Ectodermal cell (in vitro differentiated cells): ENCODE measurements around the gene HCK.
A peak's percentile ranks its signal among the peaks of the same experiment; 100 is the strongest.

Experiments
- H3K27ac ChIP-seq: 2 replicates; pipeline ENCODE4 v1.7.0; 2013; ENCODE audit warnings: mild to moderate bottlenecking, low read depth, low read length; ENCODE audit not compliant: insufficient read depth, poor library complexity, severe bottlenecking
- H3K27me3 ChIP-seq: 2 replicates; pipeline ENCODE4 v1.7.0; 2013; ENCODE audit warnings: mild to moderate bottlenecking, low read length; ENCODE audit not compliant: insufficient read depth, control insufficient read depth, poor library complexity, severe bottlenecking
- H3K36me3 ChIP-seq: one replicate; pipeline ENCODE4 v1.7.0; 2013; ENCODE audit warnings: low read length; ENCODE audit not compliant: control insufficient read depth, insufficient read depth
- H3K4me1 ChIP-seq: one replicate; pipeline ENCODE4 v1.7.0; 2013; ENCODE audit warnings: low read length; ENCODE audit not compliant: control insufficient read depth, insufficient read depth
- H3K4me3 ChIP-seq: 2 replicates; pipeline ENCODE4 v1.7.0; 2013; ENCODE audit warnings: low read depth, low read length, control low read depth; ENCODE audit not compliant: insufficient read depth
- H3K9me3 ChIP-seq: 2 replicates; pipeline ENCODE4 v1.7.0; 2013; ENCODE audit warnings: mild to moderate bottlenecking, low read length, moderate library complexity; ENCODE audit not compliant: control insufficient read depth
- WGBS, 2 experiments: methylation state at CpG; one replicate each; pipeline ENCODE4 v1.1.7; 2013; ENCODE audit warnings: missing lambda C conversion rate in 2 of 2; 5-methylcytosine and 5-hydroxymethylcytosine counted together

HCK gene

DNA sequence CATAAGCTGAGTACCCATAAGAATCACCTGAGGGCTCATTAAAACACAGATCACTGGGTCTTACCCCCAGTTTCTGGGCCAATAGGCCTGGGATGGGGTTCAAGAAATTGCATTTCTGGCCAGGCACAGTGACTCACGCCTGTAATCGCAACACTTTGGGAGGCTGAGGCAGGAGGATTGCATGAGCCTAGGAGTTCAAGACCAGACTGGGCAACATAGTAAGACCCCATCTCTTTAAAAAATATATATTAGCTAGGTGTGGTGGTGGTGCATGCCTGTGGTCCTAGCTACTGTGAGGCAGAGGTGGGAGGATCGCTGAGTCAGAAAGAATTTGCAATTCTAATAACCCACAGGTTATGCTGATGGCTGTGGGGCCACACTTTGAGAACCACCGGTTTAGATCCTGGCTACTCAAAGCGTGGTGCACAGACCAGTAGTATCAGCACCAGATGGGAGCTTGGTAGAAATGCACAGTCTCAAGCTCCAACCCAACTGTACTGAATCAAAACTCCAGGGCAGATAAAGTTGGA is 39.8 kb upstream of the HCK start:
- H3K4me3 ChIP-seq, result no peak overlapping the region
- no peaks in the 10 kb centered on the region for H3K9me3 ChIP-seq
- WGBS, 2 experiments, result 76 to 79% methylated on average over 5 of the region's 5 CpGs
- H3K27me3 ChIP-seq, result peaks cover 12% of the 10 kb centered on the region
- H3K4me1 ChIP-seq, result peaks cover 5% of the 10 kb centered on the region
- no peak overlapping the region for H3K27ac ChIP-seq
- H3K36me3 ChIP-seq, result no peaks in the 10 kb centered on the region

DNA sequence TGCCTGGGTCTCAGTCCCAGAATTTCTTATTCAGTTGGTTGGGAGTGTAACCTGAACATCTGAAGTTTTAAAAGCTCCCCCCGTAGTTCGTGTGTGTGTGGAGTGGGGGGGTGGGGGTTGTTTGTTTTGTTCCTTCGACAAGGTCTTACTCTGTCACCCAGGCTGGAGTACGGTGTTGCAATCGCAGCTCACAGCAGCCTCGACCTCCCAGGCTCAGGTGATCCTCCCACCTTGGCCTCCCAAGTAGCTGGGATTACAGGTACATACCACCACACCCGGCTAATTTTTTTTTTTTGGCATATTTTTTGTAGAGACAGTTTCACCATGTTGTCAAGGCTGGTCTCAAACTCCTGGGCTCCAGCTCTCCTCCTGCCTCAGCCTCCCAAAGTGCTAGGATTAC is 38.7 kb upstream of the HCK start:
- 91 to 93% methylated on average over 7 of the region's 7 CpGs for WGBS, 2 experiments
- H3K27ac ChIP-seq, result no peak overlapping the region
- H3K9me3 ChIP-seq, result no peaks in the 10 kb centered on the region
- H3K4me1 ChIP-seq, result no peaks in the 10 kb centered on the region
- no peak overlapping the region for H3K4me3 ChIP-seq
- H3K27me3 ChIP-seq, result peaks cover 22% of the 10 kb centered on the region
- no peaks in the 10 kb centered on the region for H3K36me3 ChIP-seq

DNA sequence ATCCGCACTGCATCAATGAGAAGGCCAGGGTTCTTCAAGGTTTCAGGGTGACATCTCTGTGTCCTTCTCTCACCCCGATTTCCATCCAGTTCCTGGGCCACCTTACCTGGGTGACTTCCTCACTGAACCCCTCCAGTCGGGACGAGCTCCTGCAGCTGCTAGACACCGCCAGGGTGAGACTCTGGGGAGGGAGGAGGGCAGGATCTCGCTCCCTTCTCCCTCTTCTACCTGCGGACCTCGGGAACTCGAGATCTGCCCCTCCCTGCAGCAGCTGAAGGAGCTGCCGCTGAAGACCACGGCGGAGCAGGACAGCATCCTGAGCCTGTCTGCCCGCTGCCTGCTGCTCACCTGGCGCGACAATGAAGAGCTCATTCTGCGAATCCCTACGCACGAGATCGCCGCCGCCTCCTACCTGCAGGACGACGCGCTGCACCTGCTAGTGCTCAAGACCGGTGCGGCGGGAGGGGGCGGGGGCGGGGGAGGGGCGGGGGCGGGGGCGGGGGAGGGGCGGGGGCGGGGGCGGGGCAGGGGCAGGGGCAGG is 34.3 kb upstream of the HCK start:
- Histone ChIP-seq H3K4me1 (peaks cover 7% of the 10 kb centered on the region), H3K27me3 (peaks cover 39% of the 10 kb centered on the region), H3K36me3 (no peaks in the 10 kb centered on the region), H3K4me3 (no peak overlapping the region), H3K9me3 (no peaks in the 10 kb centered on the region), H3K27ac (no peak overlapping the region)
- WGBS, 2 experiments, result 6% methylated on average over 24 to 25 of the region's 35 CpGs

DNA sequence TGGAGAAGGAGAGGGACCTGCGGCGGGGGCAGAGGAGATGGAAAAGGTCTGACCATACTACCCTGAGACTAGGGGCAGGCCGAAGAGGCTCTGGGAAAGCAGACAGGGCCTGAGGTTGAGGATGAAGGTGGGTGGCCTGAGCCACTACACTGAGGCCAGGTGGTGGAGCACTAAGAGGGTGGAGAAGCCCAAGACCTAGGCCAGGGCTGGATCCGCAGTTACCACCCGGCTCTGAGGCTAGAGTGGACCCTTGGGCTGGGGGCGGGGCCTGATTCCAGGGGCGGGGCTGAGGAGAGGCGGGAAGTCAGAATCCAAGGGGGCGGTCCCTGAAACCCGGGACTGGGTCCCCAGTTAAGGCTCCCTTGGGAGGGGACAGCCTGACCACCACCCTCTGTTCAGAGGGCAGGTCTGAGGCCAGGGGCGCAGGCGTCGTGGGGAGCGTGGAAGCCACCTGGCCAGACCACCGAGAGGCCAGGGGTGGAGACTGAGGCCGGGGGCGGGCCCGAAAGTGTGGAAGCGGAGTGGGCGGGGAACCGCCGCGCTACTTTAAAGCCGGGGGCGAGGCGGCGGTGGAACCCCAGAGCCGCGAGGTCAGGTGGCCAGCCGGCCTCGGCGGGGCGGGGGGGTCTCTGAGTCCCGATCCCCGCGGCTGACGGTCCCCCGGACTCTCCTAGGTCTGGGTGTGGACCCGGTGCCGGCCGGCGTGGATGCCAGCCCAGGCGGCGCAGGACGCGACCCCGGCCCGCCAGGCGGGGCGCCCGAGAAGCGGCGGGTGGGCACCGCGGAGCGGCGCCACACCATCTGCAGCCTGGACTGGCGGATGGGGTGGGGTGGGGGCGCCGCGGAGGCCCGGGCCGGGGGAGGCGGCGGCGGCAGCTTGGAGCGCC is 33.5 kb upstream of the HCK start:
- no peak overlapping the region for H3K27ac ChIP-seq
- 1% methylated on average over 67 of the region's 67 CpGs for WGBS, 2 experiments
- H3K4me3 ChIP-seq, result peak overlapping the region; percentile 60
- no peaks in the 10 kb centered on the region for H3K36me3 ChIP-seq
- peaks cover 7% of the 10 kb centered on the region for H3K4me1 ChIP-seq
- H3K27me3 ChIP-seq, result peaks cover 39% of the 10 kb centered on the region
- H3K9me3 ChIP-seq, result no peaks in the 10 kb centered on the region

DNA sequence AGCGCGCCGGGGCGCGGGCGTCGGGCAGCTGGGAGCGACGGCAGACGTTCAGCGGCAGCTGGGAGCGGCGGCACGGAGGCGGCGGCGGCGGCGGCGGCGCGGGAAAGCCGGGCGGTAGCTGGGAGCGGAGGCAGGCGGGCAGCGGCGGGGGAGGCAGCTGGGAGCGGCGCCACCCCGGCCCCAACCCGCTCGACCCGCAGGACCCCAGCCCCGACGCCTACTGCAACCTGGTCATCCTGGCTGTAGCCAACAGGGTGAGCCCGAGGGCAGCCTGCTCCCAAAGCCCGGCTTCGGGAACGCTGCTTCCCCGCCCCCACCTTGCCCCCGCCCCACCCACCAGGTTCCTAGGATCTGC is 32.9 kb upstream of the HCK start:
- H3K27ac ChIP-seq, result no peak overlapping the region
- WGBS, 2 experiments, result 0 to 1% methylated on average over 42 of the region's 42 CpGs

DNA sequence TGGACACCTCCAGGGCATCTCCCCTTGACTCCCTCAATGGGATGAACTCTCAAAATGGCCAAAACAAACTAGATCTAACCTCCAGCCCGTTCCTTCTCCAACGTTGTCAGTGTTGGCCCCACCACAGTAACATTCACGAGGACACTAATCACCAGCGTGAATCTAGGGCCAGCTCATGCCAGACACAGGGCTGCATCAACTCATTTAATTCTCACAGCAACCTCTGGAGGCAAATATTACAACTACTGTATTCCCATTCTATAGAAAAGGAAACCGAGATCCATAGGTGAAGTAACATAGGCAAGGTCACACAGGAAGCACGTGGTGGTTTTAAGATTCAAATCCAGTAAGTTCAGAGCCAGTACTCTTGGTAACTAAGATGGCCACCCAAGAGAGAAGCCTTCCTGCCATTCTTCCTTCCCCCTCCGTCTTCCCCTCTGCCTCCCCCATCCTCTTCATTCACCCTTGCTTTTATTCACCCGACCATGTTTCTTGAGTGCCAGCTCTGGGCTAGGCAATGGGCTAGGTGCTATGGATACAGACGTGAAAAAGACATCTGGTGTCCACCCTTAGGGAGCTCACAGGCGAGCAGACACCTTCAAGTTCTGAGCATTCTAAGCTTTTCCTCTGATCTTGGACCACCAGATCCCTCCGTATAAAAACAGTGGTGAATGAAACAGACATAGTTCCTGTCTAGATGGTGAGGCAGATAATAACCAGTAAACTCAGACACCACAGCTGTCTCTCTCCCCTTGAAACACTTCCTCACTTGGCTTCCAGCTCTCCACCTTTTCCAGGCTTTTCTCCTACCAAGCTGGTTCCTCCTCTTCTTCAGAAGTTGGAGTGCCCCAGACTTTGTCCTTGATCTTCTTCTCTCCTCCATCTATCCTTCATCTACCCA is 32.2 kb upstream of the HCK start:
- H3K27ac ChIP-seq, result no peak overlapping the region
- no peaks in the 10 kb centered on the region for H3K9me3 ChIP-seq
- H3K4me3 ChIP-seq, result peak overlapping the region; percentile 60
- peaks cover 39% of the 10 kb centered on the region for H3K27me3 ChIP-seq
- peaks cover 7% of the 10 kb centered on the region for H3K4me1 ChIP-seq
- 61% methylated on average over 11 of the region's 11 CpGs for WGBS, 2 experiments
- no peaks in the 10 kb centered on the region for H3K36me3 ChIP-seq

More for the DNA sequence above, 32.9 kb upstream of the HCK start:
- Histone ChIP-seq H3K27me3 (peaks cover 39% of the 10 kb centered on the region), H3K9me3 (no peaks in the 10 kb centered on the region), H3K4me3 (peak overlapping the region; percentile 60), H3K4me1 (peaks cover 7% of the 10 kb centered on the region), H3K36me3 (no peaks in the 10 kb centered on the region)

DNA sequence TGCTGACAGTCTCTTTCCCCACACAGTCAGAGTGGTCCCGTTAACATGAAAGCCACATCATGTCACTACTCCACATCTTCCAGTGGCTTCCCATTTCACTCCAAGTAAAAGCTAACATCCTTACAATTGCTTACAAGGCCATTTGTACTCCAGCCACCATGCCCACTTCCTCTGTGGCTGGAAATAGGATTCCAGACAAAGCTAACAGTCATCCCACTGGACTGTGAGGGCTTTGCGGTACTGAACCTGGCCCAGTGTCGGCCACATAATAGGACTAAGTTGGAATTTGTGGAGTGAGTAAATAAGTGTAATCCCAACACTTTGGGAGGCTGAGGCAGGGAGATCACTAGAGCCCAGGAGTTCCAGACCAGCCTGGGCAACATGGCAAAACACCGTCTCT is 31.0 kb upstream of the HCK start:
- Histone ChIP-seq H3K4me1 (peaks cover 7% of the 10 kb centered on the region), H3K27ac (no peak overlapping the region), H3K36me3 (no peaks in the 10 kb centered on the region), H3K27me3 (peaks cover 35% of the 10 kb centered on the region), H3K4me3 (no peak overlapping the region), H3K9me3 (no peaks in the 10 kb centered on the region)
- 90 to 95% methylated on average over 4 of the region's 4 CpGs for WGBS, 2 experiments

DNA sequence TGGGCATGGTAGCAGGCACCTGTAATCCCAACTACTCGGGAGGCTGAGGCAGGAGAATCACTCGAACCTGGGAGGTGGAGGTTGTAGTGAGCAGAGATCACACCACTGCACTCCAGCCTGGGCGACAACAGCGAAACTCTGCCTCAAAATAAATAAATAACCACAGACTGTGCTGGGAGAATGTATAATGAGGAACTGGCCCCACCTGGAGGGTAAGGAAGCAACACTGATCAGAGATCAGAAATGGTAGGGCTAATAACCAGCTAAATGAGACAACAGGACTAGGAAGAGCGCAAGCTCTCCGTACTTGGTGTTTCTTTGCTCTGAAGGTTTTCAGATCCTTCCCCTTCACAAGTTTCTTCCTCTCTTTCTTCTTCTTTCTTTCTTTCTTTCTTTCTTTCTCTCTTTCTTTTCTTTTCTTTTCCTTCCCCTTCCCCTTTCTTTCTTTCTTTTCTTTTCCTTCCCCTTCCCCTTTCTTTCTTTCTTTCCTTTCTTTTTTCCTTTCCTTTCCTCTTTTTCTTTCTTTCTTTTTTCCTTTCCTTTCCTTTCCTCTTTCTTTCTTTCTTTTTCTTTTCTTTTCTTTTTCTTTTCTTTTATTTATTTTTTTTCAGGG is 27.3 kb upstream of the HCK start:
- 86 to 90% methylated on average over 6 of the region's 6 CpGs for WGBS, 2 experiments
- Histone ChIP-seq H3K9me3 (no peaks in the 10 kb centered on the region), H3K4me3 (no peak overlapping the region), H3K27me3 (peaks cover 3% of the 10 kb centered on the region), H3K27ac (no peak overlapping the region), H3K36me3 (no peaks in the 10 kb centered on the region), H3K4me1 (peaks cover 2% of the 10 kb centered on the region)

DNA sequence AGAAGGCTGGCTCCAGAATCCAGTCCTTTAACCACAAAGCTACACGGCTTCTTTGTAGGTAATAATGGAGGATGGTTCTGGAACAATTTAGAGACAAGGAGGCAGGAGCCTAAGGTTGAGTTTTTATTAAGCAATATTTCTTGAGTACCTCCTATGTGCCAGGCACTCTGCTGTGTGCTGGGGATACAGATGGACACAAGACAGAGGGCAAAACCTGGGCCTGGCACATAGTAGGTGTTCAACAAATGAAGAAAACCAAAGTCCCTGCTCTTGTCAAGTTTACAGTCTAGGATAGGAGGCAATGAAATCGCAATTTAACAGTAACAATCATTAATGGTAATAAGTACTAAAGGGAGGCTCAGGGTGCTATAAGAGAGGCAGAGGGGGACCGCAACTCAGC is 24.4 kb upstream of the HCK start:
- 94 to 96% methylated on average over 3 of the region's 3 CpGs for WGBS, 2 experiments
- Histone ChIP-seq H3K36me3 (no peaks in the 10 kb centered on the region), H3K9me3 (no peaks in the 10 kb centered on the region)

More for the DNA sequence above, 24.4 kb upstream of the HCK start:
- H3K27me3 ChIP-seq, result no peaks in the 10 kb centered on the region
- no peaks in the 10 kb centered on the region for H3K4me1 ChIP-seq
- H3K27ac ChIP-seq, result no peak overlapping the region
- no peak overlapping the region for H3K4me3 ChIP-seq
